CD4-positive, alpha-beta T cell treated with Interleukin-4 for 4 hours (primary cell): ENCODE measurements around the gene WDR48.
A peak's percentile ranks its signal among the peaks of the same experiment; 100 is the strongest.

Experiments used
- DNase-seq: peaks from one replicate; pipeline ENCODE4 v3.0.0-alpha.2; 2020

Gene WDR48

DNA sequence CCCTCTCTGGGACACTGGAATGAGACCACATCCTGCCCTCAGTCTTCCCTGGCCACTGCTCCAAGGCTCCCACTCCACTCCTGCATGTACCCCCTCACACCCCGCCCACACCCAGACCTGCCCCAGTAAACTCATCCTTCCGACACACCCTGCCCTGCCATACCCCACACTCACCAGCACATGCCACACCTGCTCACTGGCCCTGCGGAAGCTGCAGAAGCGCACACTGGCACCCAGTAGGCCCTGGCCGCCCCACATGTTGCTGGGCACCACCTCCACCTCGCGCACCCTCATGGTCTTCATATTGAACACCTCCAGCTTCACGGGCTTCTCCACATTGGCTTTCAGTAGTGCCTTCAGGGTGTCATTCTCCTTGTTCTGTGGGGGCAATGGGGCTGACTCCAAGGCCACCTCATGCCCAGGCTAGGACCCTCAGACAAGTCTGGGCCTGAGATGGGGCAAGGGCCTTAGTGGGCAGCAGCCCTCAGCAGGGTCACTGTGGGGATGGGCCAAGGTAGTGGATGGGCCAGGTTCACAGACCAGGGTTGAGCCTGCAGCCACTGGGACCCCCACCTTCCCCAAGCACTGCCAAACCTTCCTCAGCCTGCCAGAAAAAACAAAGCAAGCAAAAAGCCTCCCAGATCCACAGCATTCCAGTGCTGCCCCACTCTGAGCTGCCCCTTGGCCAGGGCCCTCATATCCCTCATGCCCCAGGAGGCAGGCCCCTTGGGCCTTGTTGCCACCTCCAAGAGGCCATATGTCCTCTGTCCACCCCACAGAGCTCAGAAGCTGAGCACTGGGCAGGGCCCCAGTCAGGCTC lies 50.9 kb downstream of the WDR48 start:
- no peak for DNase-seq

DNA sequence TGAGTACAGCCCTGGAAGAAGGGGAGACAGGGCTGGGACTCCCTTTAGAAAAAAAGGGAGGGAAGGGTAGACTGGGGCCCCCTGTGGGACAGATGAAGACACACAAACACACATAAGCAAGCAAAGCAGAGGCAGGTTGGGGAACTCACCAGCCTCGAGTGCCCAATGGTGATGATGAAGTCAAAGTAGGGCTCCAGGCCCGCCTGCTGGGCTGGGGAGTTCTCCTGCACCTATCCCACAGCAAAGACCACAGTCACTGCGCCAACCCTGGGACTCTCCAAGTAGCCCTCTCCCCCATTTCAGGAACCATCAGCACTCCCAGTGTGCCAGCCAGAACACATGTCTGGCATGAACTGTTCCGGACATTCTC lies 51.5 kb downstream of the WDR48 start:
- no peak for DNase-seq

- DNase-seq: no peak
Observed at GRCh38 chr3:39103791-39104552, 52.2 kb downstream of the WDR48 start.

DNA sequence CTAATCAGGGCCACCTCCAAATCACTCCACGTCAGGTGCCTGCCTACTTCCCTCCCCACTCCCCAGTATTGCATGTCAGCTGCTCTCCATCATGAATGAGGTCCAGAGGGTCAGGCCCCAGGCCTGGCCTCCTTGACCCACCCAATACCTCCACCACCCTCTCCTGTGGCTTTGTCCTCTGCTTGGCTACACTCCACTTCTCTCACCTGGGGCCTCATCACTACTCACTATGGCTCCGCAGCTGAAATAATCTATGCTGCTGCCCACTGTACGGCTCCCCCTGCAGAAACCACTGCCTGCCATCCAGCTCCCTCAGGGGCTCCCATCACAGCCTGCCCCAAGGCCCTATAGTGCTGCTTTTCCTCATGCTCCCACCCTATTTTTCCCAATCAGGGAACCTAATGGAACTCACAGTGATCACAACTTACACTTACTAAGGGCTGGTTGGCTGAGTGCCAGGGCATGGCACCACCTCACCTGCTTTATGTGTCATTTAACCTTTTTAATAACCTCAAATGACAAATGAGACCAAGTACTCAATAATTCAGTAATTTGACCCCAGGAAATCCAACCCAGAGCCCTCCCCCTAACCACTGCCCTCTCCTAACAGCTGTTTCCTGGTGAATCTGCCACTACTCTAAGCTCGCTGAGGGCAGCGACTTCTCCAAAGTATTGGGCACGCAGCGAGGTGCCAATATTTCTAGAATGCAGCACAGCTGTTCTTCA lies 53.3 kb downstream of the WDR48 start:
- DNase-seq: peak; percentile 31

GRCh38 chr3:39105687-39106063 lies 53.9 kb downstream of the WDR48 start:
- no peak for DNase-seq

DNA sequence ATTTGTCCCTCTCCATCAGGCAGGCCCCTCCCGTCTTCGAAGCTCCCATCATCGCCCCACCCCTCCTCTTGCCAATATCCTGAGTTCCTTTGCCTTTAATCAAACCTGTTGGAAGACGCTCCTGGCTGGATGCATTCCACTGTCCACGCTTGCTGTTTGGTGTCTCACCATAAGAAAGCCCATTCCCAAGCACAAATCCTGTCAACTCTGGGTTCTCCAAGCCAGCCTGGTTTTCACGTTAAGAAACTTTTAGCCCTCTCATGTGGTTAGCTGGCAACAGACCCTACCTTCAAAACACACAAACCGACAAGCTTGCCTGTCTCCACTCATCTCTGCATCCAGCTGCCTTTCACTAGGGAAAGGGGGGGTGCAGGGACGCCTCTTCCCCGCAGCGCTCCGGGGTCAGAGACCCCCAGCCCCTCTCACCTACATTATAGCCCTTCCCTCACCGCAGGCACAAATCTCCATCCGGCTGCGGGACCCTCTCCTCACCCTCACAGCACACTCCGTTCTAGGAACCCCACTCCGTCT lies 54.5 kb downstream of the WDR48 start:
- no peak for DNase-seq

DNA sequence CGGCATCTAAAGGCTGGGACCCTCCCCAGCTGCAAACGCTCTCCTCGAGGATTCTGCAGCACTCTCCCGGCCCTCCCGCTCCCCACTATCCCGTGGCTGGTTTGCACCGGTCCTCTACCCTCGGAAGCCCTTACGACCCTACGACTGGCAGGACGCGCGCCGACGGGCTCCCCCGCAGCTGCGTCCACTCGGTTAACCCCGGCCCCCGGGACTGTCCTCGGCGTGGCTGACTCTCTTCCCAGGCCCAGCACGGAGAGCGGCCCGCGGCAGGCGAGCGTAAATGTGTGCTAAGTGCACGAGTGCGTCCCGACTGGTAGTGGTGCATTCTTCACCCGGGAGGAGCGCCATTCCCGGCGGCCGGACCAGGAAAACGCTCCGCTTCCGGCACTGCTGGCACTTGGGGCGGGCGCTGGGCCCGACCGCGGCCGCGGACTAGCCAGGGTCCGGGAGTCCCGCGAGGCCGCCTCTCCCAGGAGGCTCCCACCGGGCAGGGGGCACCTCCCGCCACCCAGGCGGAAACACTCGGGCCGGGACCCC lies 55.1 kb downstream of the WDR48 start:
- DNase-seq: no peak

DNA sequence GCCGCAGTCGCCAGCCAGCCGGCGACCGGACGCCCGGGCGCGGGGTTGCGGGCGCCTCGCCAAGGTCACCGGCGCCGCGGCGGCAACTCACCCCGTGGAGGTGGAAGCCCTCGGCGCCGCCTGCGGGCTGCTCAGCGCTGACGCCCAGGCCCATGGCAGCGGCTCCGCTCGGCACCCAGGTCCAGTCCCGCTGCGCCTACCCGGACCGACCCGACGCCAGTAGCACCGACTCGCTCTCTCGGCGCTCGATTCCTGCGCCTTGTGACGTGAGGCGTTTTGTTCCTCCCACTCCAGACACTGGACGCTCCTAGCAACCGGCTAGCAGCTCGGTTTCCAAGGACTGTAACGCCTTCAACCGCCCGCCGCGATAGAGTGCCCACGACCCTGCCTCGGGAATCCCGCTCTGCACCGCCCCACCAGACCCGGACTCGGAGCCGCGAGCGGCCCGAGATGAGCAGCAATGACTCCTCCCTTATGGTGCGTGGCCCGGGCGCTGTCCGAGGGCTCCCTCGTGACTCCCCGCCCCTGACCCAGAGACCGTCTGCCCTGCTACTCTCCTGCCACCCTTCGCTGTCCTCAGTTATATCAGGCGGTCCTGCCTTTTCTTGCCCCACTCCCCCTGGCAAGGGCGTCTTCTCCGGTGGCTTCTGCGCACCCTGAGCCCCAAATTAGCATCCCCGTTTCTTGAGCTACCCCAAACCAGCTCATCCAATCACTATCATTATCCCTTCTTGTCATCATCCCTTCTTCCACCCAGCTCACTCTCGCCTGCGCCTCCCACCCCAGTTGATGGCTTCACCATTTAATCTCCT lies 55.8 kb downstream of the WDR48 start, which contains the start of the genes GORASP1 and TTC21A:
TSS of gene GORASP1 (minus strand) at position 240 of the 812 bp plus-strand sequence. CDS start at position 154, 86 bp downstream.
TSS of gene TTC21A (plus strand) at position 293 of the 812 bp plus-strand sequence. CDS start at position 451, 158 bp downstream.
- peak; percentile 59 for DNase-seq

- DNase-seq: peak; percentile 52
Observed at GRCh38 chr3:39108200-39108710, 56.4 kb downstream of the WDR48 start.

DNA sequence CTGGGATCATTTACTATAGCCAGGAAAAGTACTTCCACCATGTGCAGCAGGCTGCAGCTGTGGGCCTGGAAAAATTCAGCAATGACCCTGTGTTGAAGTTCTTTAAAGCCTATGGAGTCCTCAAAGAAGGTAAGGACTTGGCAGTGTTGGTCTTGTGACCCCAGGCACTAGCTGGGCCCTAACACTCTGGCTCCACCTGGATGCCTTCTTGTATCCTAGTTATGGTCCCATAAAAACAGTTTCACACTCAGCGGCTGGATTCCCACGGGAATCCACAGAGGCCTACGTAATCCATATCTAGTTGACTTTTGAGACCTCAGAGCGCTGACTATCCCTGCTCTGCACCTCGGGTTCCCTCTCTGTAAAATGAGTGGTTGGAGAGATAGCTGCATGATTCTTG lies 57.3 kb downstream of the WDR48 start:
- no peak for DNase-seq

- no peak for DNase-seq
Observed at GRCh38 chr3:39110041-39110639, 58.3 kb downstream of the WDR48 start.

- DNase-seq: no peak
Observed at GRCh38 chr3:39112113-39112512, 60.3 kb downstream of the WDR48 start.

- no peak for DNase-seq
Observed at GRCh38 chr3:39112535-39112934, 60.7 kb downstream of the WDR48 start.

DNA sequence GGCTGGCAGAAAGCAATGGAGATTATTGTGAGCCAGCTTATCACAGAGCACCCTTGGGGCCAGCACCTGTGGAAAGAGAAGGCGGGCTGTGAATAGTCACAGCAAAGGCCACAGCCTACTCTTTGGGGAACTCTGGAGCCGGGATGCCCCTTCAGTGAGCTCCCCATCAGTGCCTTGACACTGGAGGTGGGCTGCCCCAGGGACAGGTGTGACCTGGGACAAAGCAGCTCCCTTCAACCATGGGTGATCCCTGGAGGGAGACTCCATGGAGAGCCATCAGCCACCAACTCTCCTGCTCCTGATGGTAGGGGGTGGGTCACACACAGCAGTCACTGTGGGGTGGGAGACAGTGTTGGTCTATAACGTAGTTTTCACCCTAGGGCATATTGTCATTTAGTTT lies 61.5 kb downstream of the WDR48 start:
- no peak for DNase-seq

DNA sequence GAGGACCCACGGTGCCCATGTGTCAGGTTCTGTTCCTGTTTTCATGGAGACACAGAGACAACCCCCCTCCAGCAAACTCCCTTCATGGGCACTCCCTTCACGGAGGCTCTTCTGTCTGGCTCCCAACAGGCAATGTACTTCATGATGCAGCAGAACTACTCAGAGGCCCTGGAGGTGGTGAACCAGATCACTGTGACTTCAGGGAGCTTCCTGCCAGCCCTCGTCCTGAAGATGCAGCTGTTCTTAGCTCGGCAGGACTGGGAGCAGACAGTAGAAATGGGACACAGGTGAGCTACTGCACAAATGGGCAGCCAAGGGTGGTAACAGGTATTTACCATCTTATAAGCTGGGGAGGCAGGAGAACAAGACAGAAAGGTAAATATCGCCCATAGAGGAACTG lies 62.6 kb downstream of the WDR48 start:
- DNase-seq: no peak

- DNase-seq: no peak
Observed at GRCh38 chr3:39115870-39116269, 64.1 kb downstream of the WDR48 start.

- no peak for DNase-seq
Observed at GRCh38 chr3:39118079-39118478, 66.3 kb downstream of the WDR48 start.

GRCh38 chr3:39118931-39119660 lies 67.3 kb downstream of the WDR48 start:
- no peak for DNase-seq

DNA sequence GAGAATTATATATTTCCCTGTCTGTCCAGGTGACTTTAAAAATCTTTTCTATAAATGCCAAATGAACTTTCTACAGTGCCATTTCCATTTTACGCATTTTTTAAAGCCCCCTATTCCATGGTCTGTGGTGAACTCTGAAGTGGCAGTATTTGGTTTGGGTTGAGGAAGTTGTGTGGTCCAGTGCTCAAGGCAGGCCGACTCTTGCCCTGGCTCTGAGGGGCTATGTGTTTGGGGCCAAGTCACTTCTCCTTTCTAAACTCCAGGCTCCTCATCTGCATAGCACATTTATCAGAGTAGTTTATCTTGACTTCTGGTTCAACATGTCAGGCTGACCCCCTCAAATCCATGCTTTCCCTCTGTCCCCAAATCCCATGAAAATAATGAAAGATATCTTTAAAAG lies 69.8 kb downstream of the WDR48 start:
- no peak for DNase-seq

- DNase-seq: no peak
Observed at GRCh38 chr3:39122813-39123212, 71.0 kb downstream of the WDR48 start.
